Cardiac ventricle fibroblast (primary cell): Measurements from ENCODE around the gene LIX1. TPM values are rescaled to one million over a fixed set of nuclear protein-coding genes. Genes with fewer than 3 reads are reported as not detected.

Source experiments
- total RNA-seq: library from RNA; depleted of rRNA; stranded (reverse); fragments of >200 nt; gene quantifications from 2 replicates; pipeline ENCODE4 v1.2.3, GENCODE V29; 2015

LIX1 gene
- total RNA-seq: not detected in 2 replicates

GRCh38 chr5:97142521-97143254, at the start of gene LIX1:
Gene LIX1, minus strand, starts transcription at chr5:97142611. Its CDS starts 35 bp downstream, at chr5:97142576.

GRCh38 chr5:97183100-97183929, 40.9 kb upstream of the LIX1 start, which contains the start of gene RIOK2:
Gene RIOK2, minus strand, starts transcription at chr5:97183247. Its CDS starts 56 bp downstream, at chr5:97183191.

Other genes with a start within 250 kb of the LIX1 start
- 23.9 and 26.5 TPM in 2 replicates for gene LNPEP, start 206.5 kb downstream of the LIX1 start, total RNA-seq
- 15.9 and 28.3 TPM in 2 replicates for gene RIOK2, start 40.6 kb upstream of the LIX1 start, total RNA-seq